HepG2 (cell line): ENCODE data around the gene ACTL7B. TPM values are rescaled to one million over a fixed set of nuclear protein-coding genes. Genes with fewer than 3 reads are reported as not detected.
"Not testable (repeated sequence)": the region's sequence is repeated elsewhere in the genome, so short reads cannot be mapped to it uniquely, and the experiment has no call there.

Source experiments
- ATAC-seq: fragments of 200-7000 bp; cut with Tn5 transposase; 3 replicates; pipeline ENCODE4 v1.9.1; 2020; ENCODE audit warnings: mild to moderate bottlenecking, moderate library complexity
- BruUV-seq: library from RNA; stranded (reverse); fragments of 400-500 nt; replicated peaks from 2 replicates; lab custom pipeline; 2021; lab: Mats Ljungman, UMichigan
- CTCF ChIA-PET: fragments of 300-600 bp; formaldehyde crosslinking; extraction: SDS; loops from one replicate; lab custom pipeline; 2021; ENCODE audit warnings: low total read pairs, inconsistent platforms, low intra/inter-chr PET ratio; lab: Yijun Ruan, JAX
- POLR2A ChIA-PET: fragments of 350-600 bp; sonication (Branson Sonifier 250); formaldehyde crosslinking; loops from one replicate; lab custom pipeline; 2020; ENCODE audit warnings: antibody characterized with exemption, inconsistent platforms; lab: Yijun Ruan, JAX
- DNase-seq: peaks from one replicate; pipeline ENCODE4 v3.0.0-alpha.2; 2015; ENCODE audit warnings: low spot score
- FAIRE-seq: peaks from 3 replicates; lab custom pipeline; 2011; peaks lifted over from hg19 to GRCh38; lab: Jason Lieb, UNC
- H2AFZ ChIP-seq: one replicate; pipeline ENCODE4 v1.6.1; 2011; ENCODE audit warnings: low read length, inconsistent platforms
- H3K27ac ChIP-seq: fragments of 300-600 bp; 3 replicates; pipeline ENCODE4 v1.8.0; 2011; ENCODE audit warnings: mixed run types, mild to moderate bottlenecking, mixed read lengths, low read length, inconsistent platforms; ENCODE audit not compliant: insufficient read depth; ENCODE audit errors: extremely low read length
- H3K27me3 ChIP-seq, 2 experiments: fragments of 200-600 bp in 1 of 2; 2 replicates in 1 of 2; 3 replicates in 1 of 2; pipeline versions ENCODE4 v1.6.0 to v1.8.0; 2011; ENCODE audit warnings: low read length in 2 of 2, mild to moderate bottlenecking in 2 of 2, moderate library complexity in 2 of 2, inconsistent platforms in 1 of 2; ENCODE audit not compliant: insufficient read depth in 2 of 2, control insufficient read depth in 1 of 2
- H3K36me3 ChIP-seq, 2 experiments: fragments of 200-600 bp in 1 of 2; replicated peaks in 1 of 2; 2 replicates in 1 of 2; 3 replicates in 1 of 2; pipeline versions ENCODE4 v1.5.1 to v1.8.0; 2011; ENCODE audit warnings: low read length in 2 of 2, inconsistent platforms in 1 of 2; ENCODE audit not compliant: insufficient read depth in 2 of 2, control insufficient read depth in 1 of 2
- H3K4me1 ChIP-seq: 2 replicates; pipeline ENCODE4 v1.5.1; 2012; ENCODE audit warnings: low read length, inconsistent platforms; ENCODE audit not compliant: insufficient read depth
- H3K4me2 ChIP-seq: 2 replicates; pipeline ENCODE4 v1.6.0; 2011; ENCODE audit warnings: low read depth, low read length, inconsistent platforms
- H3K4me3 ChIP-seq, 3 experiments: fragments of 200-600 bp in 1 of 3; sonication (generic), shearing (Covaris generic) in 1 of 3; replicated peaks in 1 of 3; 2 replicates each; pipeline ENCODE4 v1.5.1; 2011 to 2016; ENCODE audit warnings: low read length in 3 of 3, inconsistent platforms in 2 of 3, low read depth in 2 of 3, mild to moderate bottlenecking in 2 of 3, control low read depth in 1 of 3, mixed read lengths in 1 of 3; ENCODE audit not compliant: insufficient read depth in 1 of 3
- H3K79me2 ChIP-seq: one replicate; pipeline ENCODE4 v1.6.1; 2011; ENCODE audit warnings: low read length, inconsistent platforms; ENCODE audit not compliant: insufficient read depth
- H3K9ac ChIP-seq: 2 replicates; pipeline ENCODE4 v1.6.0; 2011; ENCODE audit warnings: mild to moderate bottlenecking, low read depth, low read length, inconsistent platforms; ENCODE audit not compliant: insufficient read depth
- H3K9me3 ChIP-seq: 2 replicates; pipeline ENCODE4 v1.5.1; 2012; ENCODE audit warnings: mild to moderate bottlenecking, low read length
- H4K20me1 ChIP-seq: 2 replicates; pipeline ENCODE4 v1.6.0; 2011; ENCODE audit warnings: inconsistent platforms, mild to moderate bottlenecking, low read length, moderate library complexity; ENCODE audit not compliant: insufficient read depth
- ATAD3A ChIP-seq: sonication (generic); formaldehyde crosslinking; IDR thresholded peaks from 2 replicates; pipeline ENCODE4 v1.4.0; 2020; ENCODE audit warnings: missing genetic modification reagents
- CEBPZ ChIP-seq: IDR thresholded peaks from 2 replicates; pipeline ENCODE4 v1.6.1; 2012; ENCODE audit warnings: low read length, improper control_type of control experiment
- CENPT ChIP-seq: sonication (generic); formaldehyde crosslinking; IDR thresholded peaks from 2 replicates; pipeline ENCODE4 v1.8.0; 2022; ENCODE audit warnings: low read depth, mild to moderate bottlenecking, moderate library complexity, missing genetic modification reagents
- HBP1 ChIP-seq: IDR thresholded peaks from 2 replicates; pipeline ENCODE4 v1.6.1; 2016; ENCODE audit warnings: low read depth, control low read depth
- HNRNPUL1 ChIP-seq: fragments of 200-400 bp; formaldehyde crosslinking; IDR thresholded peaks from 2 replicates; pipeline ENCODE4 v1.6.1; 2017; ENCODE audit warnings: low read depth, mild to moderate bottlenecking, low read length, moderate library complexity
- NFATC3 ChIP-seq: sonication (generic); formaldehyde crosslinking; IDR thresholded peaks from 2 replicates; pipeline ENCODE4 v1.5.1; 2020; ENCODE audit warnings: mild to moderate bottlenecking, missing genetic modification reagents
- NFE2L2 ChIP-seq: fragments of 150-350 bp; IDR thresholded peaks from 2 replicates; pipeline ENCODE4 v1.6.1; 2014; ENCODE audit warnings: low read length
- PHF5A ChIP-seq: IDR thresholded peaks from one replicate; pipeline ENCODE4 v1.6.1; 2018; ENCODE audit warnings: low read depth, missing genetic modification reagents; ENCODE audit not compliant: unreplicated experiment
- RAD21 ChIP-seq: fragments of 450-650 bp; formaldehyde crosslinking; IDR thresholded peaks from 2 replicates; pipeline ENCODE4 v1.5.0; 2020; ENCODE audit warnings: mild to moderate bottlenecking
- SP4 ChIP-seq: sonication (generic); formaldehyde crosslinking; IDR thresholded peaks from 2 replicates; pipeline ENCODE4 v1.8.1; 2023; ENCODE audit warnings: mild to moderate bottlenecking, missing genetic modification reagents
- TAF1 ChIP-seq: sonication (generic); formaldehyde crosslinking; IDR thresholded peaks from 2 replicates; pipeline ENCODE4 v1.4.0; 2020; ENCODE audit warnings: missing genetic modification reagents
- ZBTB1 ChIP-seq: sonication (generic); formaldehyde crosslinking; IDR thresholded peaks from 2 replicates; pipeline ENCODE4 v1.4.0; 2020; ENCODE audit warnings: missing genetic modification reagents, borderline replicate concordance
- ZMYM2 ChIP-seq: sonication (generic); formaldehyde crosslinking; IDR thresholded peaks from 2 replicates; pipeline ENCODE4 v1.8.0; 2022; ENCODE audit warnings: mild to moderate bottlenecking, missing genetic modification reagents
- ZNF629 ChIP-seq: sonication (generic); formaldehyde crosslinking; conservative IDR thresholded peaks from 2 replicates; pipeline ENCODE4 v1.5.0; 2020; ENCODE audit warnings: missing genetic modification reagents
- WGBS: methylation state at CpG from one replicate; pipeline ENCODE4 v1.1.6; 2017; ENCODE audit warnings: low lambda C conversion rate; 5-methylcytosine and 5-hydroxymethylcytosine counted together
- in situ Hi-C: cut with HindIII; loops from 2 replicates; pipeline ENCODE4 v1.10.0; 2017; ENCODE audit warnings: low pct_unique_long_range_greater_than_20kb; ENCODE audit not compliant: extremely low pct_ligation_motif_present
- intact Hi-C: fragments of 100-400 bp; cut with micrococcal nuclease; formaldehyde crosslinking; loops from one replicate; pipeline ENCODE4 v1.10.0; 2022; ENCODE audit not compliant: unreplicated experiment
- polyA plus RNA-seq, 8 experiments: library from polyadenylated mRNA; depleted of rRNA in 3 of 8; stranded (reverse) in 7 of 8; unstranded in 1 of 8; fragments of >200 nt; fragmentation: Illumina TruSeq in 4 of 8; extraction: Trizol in 4 of 8; gene quantifications; 2 replicates each; pipeline versions ENCODE4 v1.2.1 to v1.2.3, GENCODE V29; 2011 to 2016; ENCODE audit warnings: low read depth in 4 of 8, missing spikeins in 1 of 8, mixed read lengths in 1 of 8; ENCODE audit not compliant: insufficient read depth in 1 of 8
- total RNA-seq, 5 experiments: library from RNA; depleted of rRNA; stranded (reverse); fragments of >200 nt; fragmentation: Illumina TruSeq; extraction: Trizol; gene quantifications; 2 replicates each; pipeline ENCODE4 v1.2.3, GENCODE V29; 2016; ENCODE audit warnings: low read depth in 1 of 5

The ACTL7B gene
- total and polyA plus RNA-seq, 2 of the 13 experiments (the other 11 are each of a cell fraction or from before 2014, with no cell fraction given) = 0.07 to 0.11 TPM

- TF ChIP-seq HBP1 = no peak
- TF ChIP-seq ZNF629 (CRISPR knock-in tag) = 0 out of 2 replicates have a peak, but pooled peaks have one; percentile 26
- no peak for TF ChIP-seq CENPT (CRISPR knock-in tag)
- TF ChIP-seq TAF1 (CRISPR knock-in tag) = no peak
Observed at GRCh38 chr9:108850293-108850897, 5.4 kb downstream of the ACTL7B start (continued).

DNA sequence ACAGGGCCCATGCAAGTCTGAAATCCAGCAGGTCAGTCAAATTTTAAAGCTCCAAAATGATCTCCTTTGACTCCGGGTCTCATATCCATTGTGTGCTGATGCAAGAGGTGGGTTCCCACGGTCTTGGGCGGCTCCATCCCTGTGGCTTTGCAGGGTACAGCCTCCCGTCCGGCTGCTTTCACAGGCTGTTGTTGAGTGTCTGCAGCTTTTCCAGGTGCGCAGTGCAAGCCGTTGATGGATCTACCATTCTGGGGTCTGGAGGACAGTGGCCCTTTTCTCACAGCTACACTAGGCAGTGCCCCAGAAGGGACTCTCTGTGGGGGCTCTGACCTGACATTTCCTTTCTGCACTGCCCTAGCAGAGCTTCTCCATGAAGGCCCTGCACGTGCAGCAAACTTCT is 7.5 kb downstream of the ACTL7B start:
- intact Hi-C loops, H3K4me2 ChIP-seq, POLR2A ChIA-PET, BruUV-seq, H2AFZ ChIP-seq, H4K20me1 ChIP-seq, H3K79me2 ChIP-seq, H3K27me3 ChIP-seq, H3K36me3 ChIP-seq, H3K9ac ChIP-seq, FAIRE-seq, ATAC-seq, CTCF ChIA-PET, H3K4me3 ChIP-seq, H3K27ac ChIP-seq, in situ Hi-C loops, H3K9me3 ChIP-seq, DNase-seq: not testable (repeated sequence)
- WGBS = 94% methylated on average over 5 of the region's 8 CpGs
- H3K4me1 ChIP-seq = peaks cover 57% of the 10 kb centered on the region

- Histone ChIP-seq H3K9ac (no peak overlapping the region), H3K4me1 (peaks cover 33% of the 10 kb centered on the region), H3K4me2 (no peak overlapping the region), H3K36me3 (no peaks in the 10 kb centered on the region), H3K4me3 (no peak overlapping the region), H2AFZ (no peak overlapping the region), H4K20me1 (no peaks in the 10 kb centered on the region), H3K79me2 (no peaks in the 10 kb centered on the region), H3K27ac (no peak overlapping the region), H3K9me3 (no peaks in the 10 kb centered on the region), H3K27me3 (no peaks in the 10 kb centered on the region)
- no peak for ATAC-seq
- 63% methylated on average over 2 of the region's 2 CpGs for WGBS
- no peak for FAIRE-seq
- ChIA-PET CTCF (no interaction called here), POLR2A (no interaction called here)
- intact Hi-C loops (no loop called here), in situ Hi-C loops (no loop called here)
- no peak for DNase-seq
- no TSS peak for BruUV-seq
- TF ChIP-seq ZMYM2 (CRISPR knock-in tag) (no peak), ATAD3A (no peak), RAD21 (CRISPR knock-in tag) (no peak), NFE2L2 (no peak), CEBPZ (no peak), NFATC3 (CRISPR knock-in tag) (no peak), SP4 (CRISPR knock-in tag) (no peak), PHF5A (CRISPR knock-in tag) (no peak), ZBTB1 (CRISPR knock-in tag) (no peak), HNRNPUL1 (no peak)
Observed at GRCh38 chr9:108845947-108846346, 9.8 kb downstream of the ACTL7B start.
